ENCODE measurements around the gene NISCH.

NISCH gene

GRCh38 chr3:52539010-52539653 is 83.7 kb downstream of the NISCH start:
- DNase-seq (ENCODE audit: low spot score), result no peak

- no peak for DNase-seq (ENCODE audit: low spot score)
Observed at GRCh38 chr3:52541050-52541449, 85.6 kb downstream of the NISCH start.

All from germinal center (tissue), 1 donor.